Vagina (tissue), 2 donors: ENCODE data around the gene PAX9. TPM values are rescaled to one million over a fixed set of nuclear protein-coding genes. Genes with fewer than 3 reads are reported as not detected.

Experiments
- DNase-seq, 2 donors: peaks; one replicate each; pipeline ENCODE4 v3.0.0-alpha.2; 2017; ENCODE audit errors: extremely low spot score in 2 of 2
- H3K27ac ChIP-seq: fragments of 200-600 bp; sonication (generic); one replicate; pipeline ENCODE4 v1.5.1; 2019
- H3K27me3 ChIP-seq: fragments of 200-600 bp; sonication (generic); one replicate; pipeline ENCODE4 v1.5.1; 2019
- H3K36me3 ChIP-seq, 2 donors: fragments of 200-600 bp; sonication (generic); one replicate each; pipeline ENCODE4 v1.5.1; 2017 to 2019
- H3K4me1 ChIP-seq: fragments of 200-600 bp; sonication (generic); one replicate; pipeline ENCODE4 v1.5.1; 2019
- H3K4me3 ChIP-seq, 2 donors: fragments of 200-600 bp; sonication (generic); 1 replicate in 1 of 2; 2 replicates in 1 of 2; pipeline ENCODE4 v1.5.1; 2016 to 2019
- H3K9me3 ChIP-seq: fragments of 200-600 bp; sonication (generic); one replicate; pipeline ENCODE4 v1.5.1; 2019
- CTCF ChIP-seq, 3 experiments: fragments of 450-650 bp in 2 of 3; fragments of 200-600 bp in 1 of 3; sonication (generic) in 1 of 3; IDR thresholded peaks; one replicate each; pipeline ENCODE4 v1.5.1; 2017 to 2019; ENCODE audit warnings: antibody characterized with exemption in 3 of 3, mild to moderate bottlenecking in 2 of 3, moderate library complexity in 2 of 3
- POLR2A ChIP-seq, 2 donors: fragments of 450-650 bp; IDR thresholded peaks; one replicate each; pipeline ENCODE4 v1.6.1; 2017; ENCODE audit warnings: antibody characterized with exemption in 2 of 2, mild to moderate bottlenecking in 2 of 2, moderate library complexity in 2 of 2
- POLR2AphosphoS5 ChIP-seq, 2 donors: sonication (generic); formaldehyde crosslinking; IDR thresholded peaks; one replicate each; pipeline ENCODE4 v1.9.0; 2017; ENCODE audit warnings: antibody characterized with exemption in 2 of 2, mild to moderate bottlenecking in 2 of 2, low read depth in 1 of 2; ENCODE audit not compliant: insufficient read depth in 1 of 2
- intact Hi-C: fragments of 100-400 bp; cut with DNase I; formaldehyde crosslinking; loops from one replicate; pipeline ENCODE4 v1.15.1; 2023
- total RNA-seq: library from RNA; depleted of rRNA; stranded (reverse); fragments of >200 nt; gene quantifications from one replicate; pipeline ENCODE4 v1.2.3, GENCODE V29; 2016

Gene PAX9
- 1.5 TPM for total RNA-seq

GRCh38 chr14:36661506-36662257 is at the start of gene PAX9:
Gene PAX9 (plus strand): TSS chr14:36661860. CDS start chr14:36662090, 230 bp downstream.
- H3K9me3 ChIP-seq, result no peaks in the 10 kb centered on the region
- peak within 1 kb of the TSS; percentile 37 to 38 for H3K4me3 ChIP-seq
- H3K27ac ChIP-seq, result peak within 1 kb of the TSS; percentile 7
- H3K4me1 ChIP-seq, result peaks cover 55% of the 10 kb centered on the region
- no peaks in the 10 kb centered on the region for H3K36me3 ChIP-seq
- DNase-seq, result peak in 1 of 2 donors; percentile 89
- TF ChIP-seq POLR2AphosphoS5 (IDR thresholded peaks at IDR 0.05; ENCODE audit: insufficient read depth in 1 of 2, low read depth in 1 of 2) (peak in 1 of 2 donors; percentile 48), CTCF (IDR thresholded peaks at IDR 0.05) (no peak), POLR2A (IDR thresholded peaks at IDR 0.05) (no peak)
- intact Hi-C loops, result no loop called here
- peaks cover 38% of the 10 kb centered on the region for H3K27me3 ChIP-seq

DNA sequence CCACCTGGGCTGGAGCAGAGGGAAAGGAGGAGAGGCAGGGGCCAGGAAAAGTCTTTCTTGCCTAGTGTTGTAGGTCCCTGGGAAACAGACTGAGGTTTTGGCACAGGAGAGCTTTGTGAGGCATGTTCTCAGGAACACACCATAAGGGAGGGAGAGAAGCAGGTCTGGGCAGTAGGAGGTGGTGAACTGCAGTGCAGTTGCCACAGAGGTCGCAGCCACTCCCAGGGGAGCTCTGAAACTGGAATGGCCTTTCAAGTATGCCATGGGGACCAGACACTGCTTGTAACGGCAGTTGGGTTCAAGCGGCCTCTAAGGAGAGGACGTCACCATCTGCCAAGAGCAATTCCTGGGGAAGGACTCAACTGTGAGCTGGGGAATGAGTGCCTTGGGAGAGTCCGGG is 43.8 kb upstream of the PAX9 start:
- Histone ChIP-seq H3K27ac (no peak overlapping the region), H3K36me3 (no peaks in the 10 kb centered on the region), H3K4me3 (no peak overlapping the region), H3K27me3 (no peaks in the 10 kb centered on the region), H3K9me3 (no peaks in the 10 kb centered on the region), H3K4me1 (no peaks in the 10 kb centered on the region)
- DNase-seq, result no peak
- TF ChIP-seq POLR2A (IDR thresholded peaks at IDR 0.05), result no peak
- TF ChIP-seq CTCF (IDR thresholded peaks at IDR 0.05), result no peak
- TF ChIP-seq POLR2AphosphoS5 (IDR thresholded peaks at IDR 0.05; ENCODE audit: insufficient read depth in 1 of 2, low read depth in 1 of 2), result no peak
- intact Hi-C loops, result no loop called here

DNA sequence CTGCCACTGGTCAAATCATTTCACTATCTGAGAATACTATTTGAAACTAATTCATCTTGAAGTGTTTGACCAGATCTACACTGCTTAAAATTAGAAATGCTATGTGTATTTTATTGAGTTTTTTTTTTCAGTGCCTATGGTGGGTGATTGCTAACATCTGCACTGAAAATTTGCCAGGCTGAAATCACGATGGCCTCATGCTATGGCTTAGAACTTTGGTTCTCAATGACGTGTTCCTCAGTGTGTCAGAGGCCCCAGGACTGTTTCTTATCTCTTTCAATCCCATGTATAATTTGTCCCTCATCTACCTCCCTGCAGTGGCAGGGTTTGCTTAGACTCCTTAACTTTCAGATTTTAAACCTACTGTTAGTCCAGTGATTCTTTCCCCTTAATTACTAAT is 43.0 kb upstream of the PAX9 start:
- no peak for DNase-seq
- no peak for TF ChIP-seq CTCF (IDR thresholded peaks at IDR 0.05)
- TF ChIP-seq POLR2AphosphoS5 (IDR thresholded peaks at IDR 0.05; ENCODE audit: insufficient read depth in 1 of 2, low read depth in 1 of 2), result no peak
- TF ChIP-seq POLR2A (IDR thresholded peaks at IDR 0.05), result no peak
- intact Hi-C loops, result no loop called here

GRCh38 chr14:36619131-36619530 is 42.5 kb upstream of the PAX9 start:
- no peaks in the 10 kb centered on the region for H3K4me1 ChIP-seq
- TF ChIP-seq CTCF (IDR thresholded peaks at IDR 0.05) (no peak), POLR2A (IDR thresholded peaks at IDR 0.05) (no peak), POLR2AphosphoS5 (IDR thresholded peaks at IDR 0.05; ENCODE audit: insufficient read depth in 1 of 2, low read depth in 1 of 2) (no peak)
- H3K9me3 ChIP-seq, result no peaks in the 10 kb centered on the region
- H3K27ac ChIP-seq, result no peak overlapping the region
- intact Hi-C loops, result no loop called here
- no peak for DNase-seq
- no peaks in the 10 kb centered on the region for H3K27me3 ChIP-seq
- H3K36me3 ChIP-seq, result no peaks in the 10 kb centered on the region
- no peak overlapping the region for H3K4me3 ChIP-seq

More for the DNA sequence above, 43.0 kb upstream of the PAX9 start:
- no peaks in the 10 kb centered on the region for H3K27me3 ChIP-seq
- H3K27ac ChIP-seq, result no peak overlapping the region
- no peaks in the 10 kb centered on the region for H3K9me3 ChIP-seq
- H3K4me3 ChIP-seq, result no peak overlapping the region
- H3K4me1 ChIP-seq, result no peaks in the 10 kb centered on the region
- H3K36me3 ChIP-seq, result no peaks in the 10 kb centered on the region

GRCh38 chr14:36619853-36620252 is 41.8 kb upstream of the PAX9 start:
- DNase-seq, result no peak
- Histone ChIP-seq H3K27me3 (no peaks in the 10 kb centered on the region), H3K4me1 (no peaks in the 10 kb centered on the region), H3K9me3 (no peaks in the 10 kb centered on the region), H3K27ac (no peak overlapping the region), H3K36me3 (no peaks in the 10 kb centered on the region), H3K4me3 (no peak overlapping the region)
- TF ChIP-seq POLR2A (IDR thresholded peaks at IDR 0.05), result no peak
- no peak for TF ChIP-seq POLR2AphosphoS5 (IDR thresholded peaks at IDR 0.05; ENCODE audit: insufficient read depth in 1 of 2, low read depth in 1 of 2)
- no peak for TF ChIP-seq CTCF (IDR thresholded peaks at IDR 0.05)
- intact Hi-C loops, result no loop called here
